GM12878 (cell line): Measurements from ENCODE around the gene WWOX. TPM values are rescaled to one million over a fixed set of nuclear protein-coding genes. Genes with fewer than 3 reads are reported as not detected.

ENCODE experiments used
- ATAC-seq: fragments of 200-7000 bp; cut with Tn5 transposase; 3 replicates; pipeline ENCODE4 v1.9.1; 2020; ENCODE audit warnings: mild to moderate bottlenecking, moderate library complexity
- BruUV-seq: library from RNA; stranded (reverse); fragments of 400-500 nt; replicated peaks from 2 replicates; lab custom pipeline; 2021; lab: Mats Ljungman, UMichigan
- CTCF ChIA-PET: fragments of 300-600 bp; sonication (Branson Sonifier 250); formaldehyde crosslinking; extraction: SDS; loops from one replicate; lab custom pipeline; 2021; ENCODE audit warnings: inconsistent platforms; lab: Yijun Ruan, JAX
- POLR2A ChIA-PET: fragments of 350-600 bp; formaldehyde crosslinking; extraction: SDS; loops from one replicate; lab custom pipeline; 2021; ENCODE audit warnings: inconsistent platforms; lab: Charles Lee
- RAD21 ChIA-PET: fragments of 300-600 bp; sonication (Branson Sonifier 250); formaldehyde crosslinking; loops from one replicate; lab custom pipeline; 2023; ENCODE audit warnings: antibody characterized with exemption; ENCODE audit not compliant: unreplicated experiment; lab: Charles Lee
- SMC1A ChIA-PET: fragments of 300-600 bp; sonication (Branson Sonifier 250); formaldehyde crosslinking; loops from one replicate; lab custom pipeline; 2023; ENCODE audit not compliant: unreplicated experiment, uncharacterized antibody; lab: Charles Lee
- DNase-seq: peaks from one replicate; pipeline ENCODE4 v3.0.0-alpha.2; 2011; ENCODE audit warnings: low read depth, low spot score
- FAIRE-seq: peaks from 3 replicates; lab custom pipeline; 2011; peaks lifted over from hg19 to GRCh38; lab: Jason Lieb, UNC
- H2AFZ ChIP-seq: 2 replicates; pipeline ENCODE4 v1.6.0; 2011; ENCODE audit warnings: low read depth, low read length, control low read depth; ENCODE audit not compliant: control insufficient read depth
- H3K27ac ChIP-seq: 2 replicates; pipeline ENCODE4 v1.5.1; 2011; ENCODE audit warnings: control low read depth; ENCODE audit not compliant: control insufficient read depth, insufficient read depth
- H3K27me3 ChIP-seq, 2 experiments: replicated peaks in 1 of 2; 2 replicates each; pipeline versions ENCODE4 v1.6.0 to v1.6.1; 2011; ENCODE audit warnings: low read length in 1 of 2; ENCODE audit not compliant: control insufficient read depth in 2 of 2, insufficient read depth in 2 of 2
- H3K36me3 ChIP-seq, 2 experiments: 2 replicates each; pipeline ENCODE4 v1.5.1; 2011; ENCODE audit warnings: low read length in 1 of 2; ENCODE audit not compliant: control insufficient read depth in 2 of 2, insufficient read depth in 2 of 2
- H3K4me1 ChIP-seq: 2 replicates; pipeline ENCODE4 v1.6.1; 2011; ENCODE audit warnings: mild to moderate bottlenecking, low read length, moderate library complexity, mixed read lengths; ENCODE audit not compliant: control insufficient read depth, insufficient read depth
- H3K4me2 ChIP-seq: 2 replicates; pipeline ENCODE4 v1.6.0; 2011; ENCODE audit warnings: control low read depth; ENCODE audit not compliant: control insufficient read depth, insufficient read depth
- H3K4me3 ChIP-seq: fragments of 200-600 bp; sonication (generic); 2 replicates; pipeline ENCODE4 v1.5.1; 2016
- H3K79me2 ChIP-seq: 2 replicates; pipeline ENCODE4 v1.6.0; 2011; ENCODE audit warnings: low read length; ENCODE audit not compliant: control insufficient read depth, insufficient read depth
- H3K9ac ChIP-seq: 2 replicates; pipeline ENCODE4 v1.8.0; 2011; ENCODE audit warnings: low read length, control low read depth, mixed read lengths; ENCODE audit not compliant: control insufficient read depth, insufficient read depth
- H3K9me3 ChIP-seq: replicated peaks from 3 replicates; pipeline ENCODE4 v1.5.1; 2011; ENCODE audit warnings: mild to moderate bottlenecking, low read length; ENCODE audit not compliant: control insufficient read depth, insufficient read depth
- H4K20me1 ChIP-seq: 2 replicates; pipeline ENCODE4 v1.6.0; 2011; ENCODE audit not compliant: control insufficient read depth, insufficient read depth
- CBX5 ChIP-seq: sonication (generic); IDR thresholded peaks from 2 replicates; pipeline ENCODE4 v1.6.1; 2016; ENCODE audit warnings: low read depth, moderate library complexity, mild to moderate bottlenecking, inconsistent platforms
- CREM ChIP-seq: IDR thresholded peaks from 2 replicates; pipeline ENCODE4 v1.6.1; 2014; ENCODE audit warnings: antibody characterized with exemption, low read depth
- E2F8 ChIP-seq: fragments of 450-650 bp; IDR thresholded peaks from 2 replicates; pipeline ENCODE4 v1.6.1; 2018; ENCODE audit warnings: mild to moderate bottlenecking, low read depth, moderate library complexity; ENCODE audit not compliant: partially characterized antibody
- EED ChIP-seq: sonication (generic); IDR thresholded peaks from 2 replicates; pipeline ENCODE4 v1.6.1; 2016; ENCODE audit warnings: antibody characterized with exemption, low read depth
- FOS ChIP-seq: IDR thresholded peaks from 3 replicates; pipeline ENCODE4 v1.6.1; 2011; ENCODE audit warnings: borderline replicate concordance; ENCODE audit not compliant: insufficient read length; ENCODE audit errors: extremely low read depth
- GABPA ChIP-seq: IDR thresholded peaks from 2 replicates; pipeline ENCODE4 v1.6.1; 2014; ENCODE audit warnings: antibody characterized with exemption, low read depth, mild to moderate bottlenecking, inconsistent platforms
- IRF3 ChIP-seq: fragments of 450-650 bp; IDR thresholded peaks from 2 replicates; pipeline ENCODE4 v1.6.1; 2014; ENCODE audit warnings: mild to moderate bottlenecking
- MTA3 ChIP-seq: IDR thresholded peaks from 2 replicates; pipeline ENCODE4 v1.6.1; 2012; ENCODE audit warnings: low read length, inconsistent platforms, borderline replicate concordance
- PAX5 ChIP-seq: IDR thresholded peaks from 2 replicates; pipeline ENCODE4 v1.6.1; 2011; ENCODE audit warnings: low read depth, low read length, borderline replicate concordance
- PAX8 ChIP-seq: fragments of 450-650 bp; IDR thresholded peaks from 2 replicates; pipeline ENCODE4 v1.6.1; 2017; ENCODE audit warnings: mild to moderate bottlenecking, moderate library complexity
- PKNOX1 ChIP-seq: fragments of 450-650 bp; IDR thresholded peaks from 2 replicates; pipeline ENCODE4 v1.6.1; 2016; ENCODE audit warnings: mild to moderate bottlenecking
- POU2F2 ChIP-seq: IDR thresholded peaks from 3 replicates; pipeline ENCODE4 v1.6.1; 2011; ENCODE audit warnings: low read depth, mild to moderate bottlenecking, low read length, borderline replicate concordance
- SMARCA5 ChIP-seq: fragments of 450-650 bp; IDR thresholded peaks from 2 replicates; pipeline ENCODE4 v1.6.1; 2017; ENCODE audit warnings: mild to moderate bottlenecking
- ZNF592 ChIP-seq: fragments of 450-650 bp; IDR thresholded peaks from 2 replicates; pipeline ENCODE4 v1.6.1; 2017; ENCODE audit warnings: mild to moderate bottlenecking, moderate library complexity
- ZZZ3 ChIP-seq: IDR thresholded peaks from 2 replicates; pipeline ENCODE4 v1.6.1; 2011; ENCODE audit warnings: low read depth; ENCODE audit not compliant: control insufficient read depth, insufficient read length
- WGBS: methylation state at CpG from one replicate; pipeline ENCODE4 v1.1.6; 2016; ENCODE audit warnings: low lambda C conversion rate; ENCODE audit not compliant: insufficient replicate concordance, insufficient coverage; ENCODE audit errors: missing lambda C conversion rate; 5-methylcytosine and 5-hydroxymethylcytosine counted together
- in situ Hi-C: fragments of 300-500 bp; cut with MboI; formaldehyde crosslinking; loops from 9 replicates; pipeline ENCODE4 v1.14.3; 2018; ENCODE audit warnings: mixed read lengths
- intact Hi-C: fragments of 100-400 bp; cut with micrococcal nuclease; formaldehyde crosslinking; loops from one replicate; pipeline ENCODE4 v1.14.2; 2022; ENCODE audit not compliant: unreplicated experiment
- polyA plus RNA-seq, 11 experiments: library from polyadenylated mRNA; depleted of rRNA in 4 of 11; unstranded in 6 of 11; stranded (reverse) in 5 of 11; fragments of >200 nt; fragmentation: Nextera tagmentation in 4 of 11; fragmentation: Illumina TruSeq in 1 of 11; extraction: Ambion mirVana in 4 of 11; extraction: Trizol in 1 of 11; gene quantifications; 1 replicate in 1 of 11; 2 replicates in 10 of 11; pipeline versions ENCODE4 v1.2.1 to v1.2.3, GENCODE V29; 2011 to 2016; ENCODE audit warnings: inconsistent platforms in 2 of 11, missing spikeins in 2 of 11, low read depth in 1 of 11
- total RNA-seq, 4 experiments: library from RNA; depleted of rRNA in 3 of 4; stranded (reverse); fragments of >200 nt in 3 of 4; fragmentation: Illumina TruSeq in 1 of 4; extraction: Trizol in 1 of 4; gene quantifications; 2 replicates each; pipeline versions ENCODE4 v1.2.1 to v1.2.3, GENCODE V29; 2013 to 2021

WWOX gene
- total and polyA plus RNA-seq, 10 of the 15 experiments (the other 5 are each of a cell fraction or from before 2014, with no cell fraction given) = 2.8 to 24.4 (median 17.8) TPM

GRCh38 chr16:78832100-78832499 is 732.6 kb downstream of the WWOX start:
- no peaks in the 10 kb centered on the region for H3K36me3 ChIP-seq
- no peaks in the 10 kb centered on the region for H3K4me1 ChIP-seq
- CTCF ChIA-PET = no interaction called here
- POLR2A ChIA-PET = no interaction called here
- SMC1A ChIA-PET = no interaction called here
- in situ Hi-C loops (no loop called here), intact Hi-C loops (no loop called here)
- no peak overlapping the region for H2AFZ ChIP-seq
- H4K20me1 ChIP-seq = no peaks in the 10 kb centered on the region
- no peak overlapping the region for H3K9ac ChIP-seq
- H3K27ac ChIP-seq = no peak overlapping the region
- BruUV-seq = no TSS peak
- no peaks in the 10 kb centered on the region for H3K9me3 ChIP-seq
- H3K4me3 ChIP-seq = no peak overlapping the region
- no peaks in the 10 kb centered on the region for H3K27me3 ChIP-seq
- no peak for DNase-seq
- RAD21 ChIA-PET = no interaction called here
- 54% methylated on average over 2 of the region's 2 CpGs for WGBS
- no peak for FAIRE-seq
- H3K79me2 ChIP-seq = no peaks in the 10 kb centered on the region
- TF ChIP-seq POU2F2 (no peak), CREM (no peak), PAX8 (no peak), SMARCA5 (no peak), PAX5 (no peak), FOS (no peak), CBX5 (no peak), MTA3 (no peak), ZZZ3 (no peak), IRF3 (no peak), E2F8 (no peak), PKNOX1 (no peak), ZNF592 (no peak), EED (no peak), GABPA (no peak)
- no peak for ATAC-seq
- no peak overlapping the region for H3K4me2 ChIP-seq
